ENCODE measurements around the gene GNG2.

GNG2 gene
- total RNA-seq, result 6.3 to 77.6 (median 38.4) reads per million in 17 experiments

DNA sequence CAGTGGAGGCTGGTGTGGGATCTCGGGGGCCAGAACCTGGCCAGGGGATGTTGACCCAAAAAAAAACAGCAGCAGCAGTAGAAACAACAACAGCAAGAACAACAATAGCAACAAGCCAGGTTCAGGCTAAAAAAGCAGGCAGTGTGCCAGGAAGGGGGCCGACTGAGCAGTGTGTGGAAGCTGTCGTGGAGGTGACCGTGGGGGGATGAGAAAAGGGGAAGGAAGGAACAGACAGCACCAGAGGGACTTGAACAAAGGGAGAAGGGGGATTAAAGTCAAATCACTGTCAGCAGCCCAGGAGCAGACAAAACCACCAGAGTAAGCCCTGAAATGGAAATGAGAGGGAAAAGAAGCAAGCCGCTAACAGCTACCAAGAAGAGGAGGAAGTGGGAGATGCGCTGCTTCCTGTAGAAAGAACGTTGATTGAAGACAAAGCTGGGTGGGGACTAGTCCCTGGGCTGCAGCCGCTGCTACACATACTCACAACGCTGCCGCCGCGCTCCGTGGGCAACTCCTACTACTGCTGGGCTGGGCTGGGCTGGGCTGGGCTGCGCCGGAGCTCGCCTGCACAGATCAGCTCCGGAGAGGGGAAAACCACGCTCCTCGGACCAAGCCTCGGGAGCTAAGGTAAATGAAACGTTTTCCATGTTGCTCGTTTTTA lies at the start of gene GNG2:
TSS of gene GNG2 (plus strand) at position 449 of the 661 bp plus-strand sequence. CDS start 90,067 bp downstream, outside the sequence.
- DNase-seq, result peak; percentile 83 to 92 (median 88)

DNA sequence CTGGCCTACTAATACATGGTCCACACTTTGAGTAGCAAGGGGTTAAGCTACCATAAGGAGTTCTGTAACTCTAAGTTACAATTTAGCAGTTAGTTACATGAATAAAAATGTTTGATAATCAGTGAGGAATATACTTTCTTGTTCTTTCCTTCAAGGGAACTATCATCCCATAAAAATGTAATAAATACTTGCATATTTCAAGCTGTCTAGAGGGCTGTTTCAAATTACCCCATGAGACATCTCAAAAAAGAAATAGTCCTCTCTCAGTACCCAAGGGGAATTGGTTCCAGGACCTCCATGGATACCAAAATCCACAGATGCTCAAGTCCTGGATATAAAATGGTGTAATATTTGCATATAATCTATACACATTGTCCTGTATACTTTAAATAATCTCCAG lies 48.7 kb upstream of the GNG2 start:
- DNase-seq, result no peak

DNA sequence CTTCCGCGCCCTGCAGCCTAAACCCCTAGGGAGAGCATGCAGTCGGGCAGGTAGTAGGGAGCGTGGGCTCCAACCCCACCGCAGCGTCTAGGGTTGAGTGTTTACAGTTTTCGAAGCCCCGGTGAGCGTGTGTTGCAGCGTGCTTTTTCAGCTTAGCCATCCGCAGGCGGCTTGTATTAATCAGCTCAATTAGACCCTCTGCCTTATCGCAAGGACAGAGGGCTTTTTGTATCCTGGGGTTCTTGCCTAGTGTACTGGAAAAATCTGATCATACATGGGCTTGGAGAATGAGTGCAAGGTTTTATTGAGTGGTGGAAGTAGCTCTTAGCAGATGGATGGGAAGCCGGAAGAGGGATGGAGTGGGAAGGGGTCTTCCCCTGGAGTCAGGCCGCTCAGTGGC lies 44.4 kb upstream of the GNG2 start:
- no peak for DNase-seq

DNA sequence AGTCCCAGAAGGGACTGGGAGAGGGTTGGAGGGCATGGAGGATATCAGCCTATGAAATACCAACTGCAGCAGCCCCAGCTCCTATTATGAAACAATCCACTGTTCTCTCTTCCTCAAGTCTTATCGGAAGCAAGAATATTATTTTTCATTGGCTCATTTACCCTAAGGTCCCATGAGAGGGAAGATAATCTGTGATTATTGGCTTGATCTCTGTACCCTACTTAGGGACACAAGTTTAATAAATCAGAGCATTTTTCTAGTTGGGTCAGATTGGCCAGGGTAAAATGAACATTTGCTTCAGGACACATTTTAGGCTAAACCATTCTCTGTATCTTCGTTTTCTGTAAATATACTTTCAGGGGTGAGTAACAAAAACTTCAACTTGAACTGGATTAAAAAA lies 43.1 kb upstream of the GNG2 start:
- no peak for DNase-seq

- DNase-seq, result no peak
These were observed 41.5 kb upstream of the GNG2 start for GRCh38 chr14:51818748-51819380.

GRCh38 chr14:51821822-51822221 lies 38.6 kb upstream of the GNG2 start:
- DNase-seq, result no peak

DNA sequence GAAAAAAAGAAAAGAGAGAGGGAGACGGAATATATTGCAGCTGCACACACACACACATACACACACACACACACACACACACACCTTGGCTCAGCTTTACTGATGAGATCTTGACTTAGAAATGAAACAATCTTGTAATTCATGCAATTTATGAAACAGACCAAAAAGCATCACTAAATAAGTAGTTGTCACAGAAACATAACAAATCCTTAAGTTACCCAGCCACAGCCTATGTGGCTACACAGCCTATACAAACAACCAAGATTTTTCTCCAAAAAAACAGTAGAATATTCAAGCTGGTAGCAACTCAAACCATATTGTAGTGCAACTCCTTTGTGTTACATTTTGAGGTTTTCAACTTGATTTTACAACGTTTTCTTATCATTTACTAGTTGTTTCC lies 37.9 kb upstream of the GNG2 start:
- DNase-seq, result no peak

GRCh38 chr14:51823706-51824105 lies 36.7 kb upstream of the GNG2 start:
- DNase-seq, result no peak

DNA sequence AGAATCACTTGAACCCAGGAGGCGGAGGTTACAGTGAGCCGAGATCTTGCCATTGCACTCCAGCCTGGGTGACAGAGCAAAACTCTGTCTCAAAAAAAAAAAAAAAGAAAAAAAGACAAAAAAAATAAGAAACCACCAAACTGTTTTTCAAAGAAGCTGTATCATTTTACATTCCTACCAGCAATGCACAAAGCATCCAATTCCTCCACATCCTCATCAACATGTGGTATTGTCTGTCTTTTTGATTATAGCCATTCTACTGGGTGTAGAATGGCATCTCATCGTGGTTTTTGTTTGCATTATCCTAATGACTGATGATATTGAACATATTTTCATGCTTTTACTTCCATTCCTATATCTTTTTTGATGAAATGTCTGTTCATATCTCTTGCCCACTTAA lies 36.2 kb upstream of the GNG2 start:
- DNase-seq, result no peak

DNA sequence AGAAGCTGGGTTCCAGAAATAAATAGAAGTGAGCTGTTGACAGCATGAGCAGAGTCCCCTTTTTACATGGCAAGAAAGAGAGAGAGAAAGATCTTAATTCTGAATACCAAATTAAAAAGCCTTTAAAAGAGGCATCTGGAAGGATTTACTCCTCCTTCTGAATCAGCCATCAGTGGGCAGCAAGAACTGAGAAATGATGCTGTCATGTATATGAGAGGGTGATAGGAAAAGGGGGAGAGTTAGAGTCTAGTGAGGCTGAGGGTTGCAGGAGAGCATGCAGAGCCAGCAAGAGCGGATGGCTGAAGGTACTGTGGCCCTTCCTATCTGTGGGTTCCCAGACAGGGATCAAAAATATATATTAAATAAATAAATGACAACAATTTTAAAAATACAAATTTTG lies 34.5 kb upstream of the GNG2 start:
- no peak for DNase-seq

DNA sequence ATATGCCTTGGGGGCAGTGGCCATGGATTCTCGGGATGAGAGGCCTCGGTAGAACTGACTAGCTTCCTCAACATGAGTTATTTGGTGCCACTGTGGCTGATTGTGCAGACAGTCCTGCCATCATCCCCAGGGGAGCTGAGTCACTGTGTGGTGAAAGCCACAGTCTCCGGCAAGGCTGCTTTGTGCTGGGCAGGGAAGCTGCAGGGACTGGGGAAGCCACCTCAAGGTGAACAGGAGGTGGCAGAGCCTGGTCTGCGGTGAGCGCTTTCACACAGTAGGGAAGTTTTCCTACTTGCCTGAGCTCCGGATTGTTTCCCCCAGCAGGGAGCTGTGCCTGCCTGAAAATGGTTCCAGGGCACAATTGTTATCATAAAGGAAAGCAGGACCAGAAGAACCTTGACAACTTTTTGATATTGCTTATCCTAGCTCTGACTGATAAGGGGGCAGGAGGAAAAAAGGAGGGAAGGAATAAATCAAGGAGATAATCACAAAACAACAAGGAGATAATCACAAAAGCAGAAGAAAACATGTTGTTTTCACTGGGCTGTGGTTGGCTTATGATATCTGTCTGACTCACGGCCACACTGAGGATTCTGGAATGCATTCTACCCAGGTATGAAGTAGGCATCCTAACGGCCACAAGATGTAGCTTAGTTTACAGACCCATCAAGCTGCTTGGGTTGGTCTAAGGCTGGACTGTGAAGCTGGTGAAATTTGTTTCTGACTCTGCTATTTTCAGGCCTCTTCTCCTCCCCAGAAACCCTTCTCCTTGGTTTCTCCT lies 32.2 kb upstream of the GNG2 start:
- DNase-seq, result peak; percentile 61 to 73 (median 72)

- DNase-seq, result no peak
These were observed 26.2 kb upstream of the GNG2 start for GRCh38 chr14:51834240-51834639.

- no peak for DNase-seq
These were observed 24.0 kb upstream of the GNG2 start for GRCh38 chr14:51836417-51836816.

DNA sequence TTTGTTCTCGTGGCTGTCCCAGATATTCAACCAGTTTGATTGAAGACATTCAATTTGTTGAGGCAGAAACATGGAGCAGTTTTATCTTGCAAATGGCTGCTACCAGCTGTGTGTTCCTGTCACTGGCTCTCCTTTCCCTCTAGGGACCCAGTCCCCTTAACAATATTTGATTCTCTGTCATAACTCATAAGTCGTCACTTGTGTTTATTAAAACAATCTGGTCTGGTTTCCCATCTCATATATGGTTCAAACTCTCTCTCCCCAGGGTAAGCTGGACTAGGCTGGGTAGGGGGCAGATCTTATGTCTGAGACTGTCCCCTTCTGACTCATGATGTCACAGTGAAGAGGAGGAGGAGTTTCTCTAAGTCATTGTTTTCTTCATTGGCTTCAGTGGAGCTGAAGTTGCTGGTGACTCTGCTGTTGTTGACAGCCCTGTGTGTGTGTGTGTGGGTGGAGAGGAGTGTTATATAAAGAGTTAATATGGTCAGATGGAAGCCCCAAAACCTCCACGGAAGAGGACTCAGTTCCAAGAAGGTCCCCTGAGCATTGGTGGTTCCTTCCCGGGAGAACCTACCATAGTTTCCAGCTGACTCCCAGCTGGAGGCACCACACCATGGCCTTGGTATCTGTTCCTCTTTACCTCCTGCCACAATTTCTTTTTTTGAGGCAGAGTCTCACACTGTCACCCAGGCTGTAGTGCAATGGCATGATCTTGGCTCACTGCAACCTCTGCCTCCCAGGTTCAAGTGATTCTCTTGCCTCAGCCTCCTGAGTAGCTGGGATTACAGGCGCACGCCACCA lies 16.1 kb upstream of the GNG2 start:
- peak; percentile 51 to 71 (median 64) for DNase-seq

GRCh38 chr14:51845811-51846210 lies 14.6 kb upstream of the GNG2 start:
- DNase-seq, result peak in 2 of 4 experiments; percentile 26 to 28

- peak; percentile 78 to 87 (median 84) for DNase-seq
These were observed 13.6 kb upstream of the GNG2 start for GRCh38 chr14:51846631-51847488.

DNA sequence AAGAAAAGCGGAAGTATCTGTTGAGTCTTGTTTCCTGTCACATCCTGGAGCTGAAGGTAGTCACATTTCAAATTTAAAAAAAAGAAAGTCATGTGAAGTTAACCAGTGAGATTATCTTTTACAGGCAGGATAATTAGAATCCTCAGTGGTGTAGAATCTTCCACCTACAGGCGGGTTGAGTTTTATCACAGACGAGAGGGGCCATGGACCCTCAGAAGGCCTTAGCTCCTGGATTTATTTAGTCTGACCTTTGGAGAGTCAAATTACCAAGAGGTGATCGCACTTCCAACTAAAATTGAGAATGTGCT lies 13.0 kb upstream of the GNG2 start:
- DNase-seq, result peak in 2 of 4 experiments; percentile 89 to 94

DNA sequence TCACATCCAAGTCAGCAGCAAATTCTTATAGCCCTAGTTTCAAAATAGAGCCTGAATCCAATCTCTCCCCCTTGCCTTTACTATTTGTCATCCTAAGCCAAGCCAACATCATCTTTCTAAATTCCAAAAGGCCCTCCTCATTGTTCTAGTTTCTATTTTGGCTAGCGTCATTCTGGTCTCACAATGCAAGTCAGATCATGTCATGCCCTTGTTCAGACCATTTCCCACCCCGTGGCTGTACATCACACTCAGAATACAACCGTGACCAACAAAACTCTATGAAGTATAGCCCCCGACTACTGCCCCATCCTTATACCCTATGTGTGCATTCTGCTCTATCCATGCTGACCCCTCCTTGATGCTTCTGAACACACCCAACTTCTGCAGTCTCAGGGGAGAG lies 12.3 kb upstream of the GNG2 start:
- no peak for DNase-seq

- peak in 1 of 4 experiments; percentile 25 for DNase-seq
These were observed 11.3 kb upstream of the GNG2 start for GRCh38 chr14:51849097-51849496.

DNA sequence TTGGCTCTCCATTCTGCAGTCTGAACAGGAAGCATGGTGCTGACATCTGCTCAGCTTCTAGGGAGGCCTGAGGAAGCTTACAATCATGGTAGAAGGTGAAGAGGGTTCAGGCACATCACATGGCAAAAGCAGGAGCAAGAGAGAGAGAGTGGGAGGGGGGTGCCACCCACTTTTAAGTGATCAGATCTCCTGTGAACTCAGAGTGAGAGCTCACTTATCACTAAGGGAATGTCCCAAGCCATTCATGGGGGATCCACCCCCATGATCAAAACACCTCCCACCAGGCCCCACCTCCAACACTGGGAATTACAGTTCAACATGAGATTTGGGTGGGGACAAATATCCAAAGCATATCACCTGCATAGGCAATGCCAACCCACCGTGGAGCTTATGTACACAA lies 9.8 kb upstream of the GNG2 start:
- DNase-seq, result no peak

- DNase-seq, result no peak
These were observed 7.9 kb upstream of the GNG2 start for GRCh38 chr14:51852541-51852940.

DNA sequence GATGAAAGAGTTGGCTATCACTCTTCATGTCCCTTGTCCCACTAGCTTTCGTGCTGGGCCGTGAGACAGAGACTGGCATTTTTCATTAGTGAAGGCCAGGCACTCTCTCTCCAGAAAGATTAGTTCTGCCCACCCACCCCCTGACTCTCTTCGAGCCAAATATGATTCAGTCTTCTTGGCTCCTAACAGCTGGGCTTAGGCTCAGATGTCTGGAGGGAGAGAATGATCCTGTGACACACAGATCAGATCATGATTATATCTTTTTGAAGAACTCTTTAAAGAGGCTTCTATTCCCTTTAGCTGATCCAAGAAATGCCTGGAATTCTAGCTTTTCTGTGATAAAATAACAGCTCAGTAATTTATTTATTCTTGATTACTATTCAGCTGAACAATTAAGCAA lies 5.2 kb upstream of the GNG2 start:
- no peak for DNase-seq

Data from suppressor macrophage (primary cell).